ENCODE data around the gene ENGASE.

ENGASE gene

DNA sequence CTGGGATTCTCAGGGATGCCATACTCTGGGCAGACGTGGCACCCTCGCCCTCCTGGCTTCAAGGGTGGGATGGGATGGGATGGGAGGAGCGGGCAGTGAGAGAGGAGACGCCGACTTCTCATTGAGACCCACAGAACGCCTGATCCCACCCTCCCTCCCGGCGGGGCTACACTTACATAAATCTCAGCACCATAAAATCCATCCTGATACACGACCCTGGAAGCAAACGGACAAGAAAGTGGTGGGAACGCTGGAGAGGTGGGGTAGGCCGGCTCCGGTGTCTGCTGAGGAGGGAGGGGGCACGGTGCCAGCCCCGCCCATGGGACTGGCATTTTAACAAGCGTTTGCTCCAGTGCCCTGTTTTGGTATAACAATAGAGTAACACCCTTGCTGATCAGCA is 21.9 kb downstream of the ENGASE start:
- no peak for FAIRE-seq

GRCh38 chr17:79097226-79098055 is 22.8 kb downstream of the ENGASE start:
- no peak for FAIRE-seq

- FAIRE-seq, result no peak
These were observed 23.8 kb downstream of the ENGASE start for GRCh38 chr17:79098282-79098867.

GRCh38 chr17:79100405-79100804 is 25.8 kb downstream of the ENGASE start:
- no peak for FAIRE-seq

DNA sequence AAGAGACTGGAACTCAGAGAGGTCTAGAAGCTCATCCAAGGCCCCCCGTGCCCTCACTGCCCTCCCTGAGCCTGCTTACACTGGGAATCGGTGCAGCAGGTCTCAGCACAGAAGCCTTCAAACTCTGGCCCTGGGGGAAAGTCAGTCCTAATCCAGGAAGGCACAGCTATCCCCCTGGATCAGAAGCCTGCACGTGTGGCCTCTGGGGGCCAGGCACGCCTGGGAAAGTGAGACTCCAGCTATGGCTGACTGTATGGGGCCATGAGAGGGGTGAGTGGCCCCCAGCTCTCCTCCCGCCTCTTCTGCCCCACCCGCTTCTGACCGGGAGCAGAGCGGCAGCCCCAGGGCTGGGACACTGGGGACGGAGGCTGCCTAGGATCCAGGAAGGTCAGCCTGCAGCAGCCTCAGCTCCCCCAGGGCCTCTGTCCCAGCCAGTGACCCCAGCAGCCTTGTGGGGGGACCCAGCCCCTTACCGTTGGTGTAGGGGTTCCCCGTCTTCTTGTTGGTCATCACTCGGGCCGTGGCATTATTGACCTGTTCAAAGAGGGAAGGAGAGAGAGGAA is 26.6 kb downstream of the ENGASE start:
- no peak for FAIRE-seq

GRCh38 chr17:79102214-79102613 is 27.6 kb downstream of the ENGASE start:
- no peak for FAIRE-seq

GRCh38 chr17:79104898-79105600 is 30.4 kb downstream of the ENGASE start:
- FAIRE-seq, result no peak

DNA sequence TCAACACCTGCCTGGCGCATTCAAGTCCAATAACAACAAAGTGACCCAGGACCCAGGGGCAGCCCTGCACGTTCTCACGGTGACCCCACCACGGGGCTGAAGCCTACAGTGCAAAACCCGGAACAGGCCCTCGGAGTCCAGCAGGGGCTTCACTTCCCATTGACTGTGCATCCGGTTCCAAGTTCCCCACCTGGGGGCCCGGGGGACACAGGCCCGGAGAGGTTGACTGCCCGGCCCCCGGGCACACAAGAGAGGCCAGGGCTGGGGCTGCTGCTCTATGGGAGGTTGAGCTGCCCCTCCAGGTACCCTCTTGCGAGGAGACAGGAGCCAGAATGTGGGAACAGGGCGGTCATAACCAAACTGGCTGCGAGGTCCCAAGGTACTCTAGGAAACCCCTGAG is 31.3 kb downstream of the ENGASE start:
- no peak for FAIRE-seq

DNA sequence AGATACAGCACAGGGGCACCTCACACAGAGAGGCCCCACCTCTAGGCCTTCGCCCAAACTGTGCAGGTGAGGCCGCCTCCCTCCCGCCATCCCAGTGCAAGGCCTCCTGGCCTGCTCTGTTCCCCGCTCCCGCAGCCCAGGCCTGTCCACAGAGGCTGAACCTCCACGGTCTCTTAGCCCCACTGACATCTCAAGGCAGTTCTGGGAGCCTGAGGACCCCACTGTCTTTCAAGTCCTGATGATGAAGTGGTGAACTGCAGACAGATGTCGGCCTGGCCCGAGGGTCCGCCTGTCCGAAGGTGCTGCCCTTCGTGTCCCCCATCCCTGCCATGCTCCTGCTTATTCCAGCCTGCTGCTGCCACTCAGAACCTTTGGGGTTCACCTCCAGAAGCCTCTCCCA is 32.3 kb downstream of the ENGASE start:
- no peak for FAIRE-seq

- FAIRE-seq, result no peak
These were observed 33.0 kb downstream of the ENGASE start for GRCh38 chr17:79107499-79108231.

- no peak for FAIRE-seq
These were observed 33.7 kb downstream of the ENGASE start for GRCh38 chr17:79108232-79108850.

- no peak for FAIRE-seq
These were observed 34.2 kb downstream of the ENGASE start for GRCh38 chr17:79108870-79109269.

DNA sequence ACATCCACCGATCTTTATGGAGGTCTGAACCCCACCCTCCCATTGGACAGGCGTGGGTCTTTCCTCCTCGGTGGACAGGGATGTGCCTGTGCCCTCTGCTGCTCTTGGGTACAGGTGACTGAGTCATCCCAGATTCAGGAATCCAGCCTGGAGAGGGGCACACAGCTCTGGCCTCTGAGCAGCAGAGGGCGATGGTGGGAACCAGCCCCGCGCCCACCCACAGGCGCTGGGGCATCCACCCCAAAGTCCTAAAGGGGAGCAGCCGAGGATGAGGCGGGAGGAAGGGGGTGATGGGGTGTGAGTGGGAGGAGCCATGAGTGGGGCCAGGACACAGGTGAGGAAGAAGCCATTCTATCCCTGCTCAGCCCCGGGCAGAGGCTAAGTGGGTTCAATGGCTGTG is 35.0 kb downstream of the ENGASE start:
- FAIRE-seq, result no peak

- no peak for FAIRE-seq
These were observed 36.5 kb downstream of the ENGASE start for GRCh38 chr17:79111097-79111496.

GRCh38 chr17:79112471-79112870 is 37.8 kb downstream of the ENGASE start:
- FAIRE-seq, result no peak

DNA sequence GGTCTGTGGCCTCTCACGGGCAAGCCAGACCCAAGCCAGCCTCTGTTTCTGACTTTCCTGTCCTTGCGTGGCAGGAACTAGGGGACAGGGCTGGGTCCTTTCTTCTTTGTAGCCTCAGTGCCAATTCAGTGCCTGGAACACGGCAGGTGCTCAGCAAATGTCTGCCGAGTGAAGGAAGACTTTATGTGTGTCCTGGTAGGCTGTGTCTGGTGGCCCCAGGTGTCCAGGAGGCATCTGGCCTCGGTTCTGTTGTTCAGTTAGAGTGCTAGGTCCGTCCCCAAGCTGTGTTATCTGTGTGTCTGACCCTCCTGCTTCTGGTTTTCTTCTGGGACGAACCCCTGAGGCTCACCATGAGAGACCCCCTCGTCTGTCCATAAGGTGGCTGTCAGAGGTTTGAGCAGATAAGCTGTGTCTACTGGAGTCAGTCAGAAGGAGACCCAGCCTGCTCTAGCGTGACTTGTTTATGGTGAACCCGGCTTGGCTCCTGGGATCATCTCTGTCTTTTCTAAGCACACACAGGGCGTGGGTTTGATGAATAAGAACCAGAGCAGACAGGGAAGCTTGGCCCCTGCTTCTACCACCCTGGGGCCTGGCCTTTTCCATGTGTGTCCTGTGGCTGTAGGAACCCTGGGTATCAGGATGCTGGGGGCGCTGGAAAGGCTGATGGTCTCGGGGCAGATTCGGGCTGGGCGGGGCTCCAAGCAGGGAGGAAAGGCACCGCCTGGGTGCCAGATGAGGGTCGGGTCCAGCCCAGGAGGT is 39.3 kb downstream of the ENGASE start:
- FAIRE-seq, result no peak

DNA sequence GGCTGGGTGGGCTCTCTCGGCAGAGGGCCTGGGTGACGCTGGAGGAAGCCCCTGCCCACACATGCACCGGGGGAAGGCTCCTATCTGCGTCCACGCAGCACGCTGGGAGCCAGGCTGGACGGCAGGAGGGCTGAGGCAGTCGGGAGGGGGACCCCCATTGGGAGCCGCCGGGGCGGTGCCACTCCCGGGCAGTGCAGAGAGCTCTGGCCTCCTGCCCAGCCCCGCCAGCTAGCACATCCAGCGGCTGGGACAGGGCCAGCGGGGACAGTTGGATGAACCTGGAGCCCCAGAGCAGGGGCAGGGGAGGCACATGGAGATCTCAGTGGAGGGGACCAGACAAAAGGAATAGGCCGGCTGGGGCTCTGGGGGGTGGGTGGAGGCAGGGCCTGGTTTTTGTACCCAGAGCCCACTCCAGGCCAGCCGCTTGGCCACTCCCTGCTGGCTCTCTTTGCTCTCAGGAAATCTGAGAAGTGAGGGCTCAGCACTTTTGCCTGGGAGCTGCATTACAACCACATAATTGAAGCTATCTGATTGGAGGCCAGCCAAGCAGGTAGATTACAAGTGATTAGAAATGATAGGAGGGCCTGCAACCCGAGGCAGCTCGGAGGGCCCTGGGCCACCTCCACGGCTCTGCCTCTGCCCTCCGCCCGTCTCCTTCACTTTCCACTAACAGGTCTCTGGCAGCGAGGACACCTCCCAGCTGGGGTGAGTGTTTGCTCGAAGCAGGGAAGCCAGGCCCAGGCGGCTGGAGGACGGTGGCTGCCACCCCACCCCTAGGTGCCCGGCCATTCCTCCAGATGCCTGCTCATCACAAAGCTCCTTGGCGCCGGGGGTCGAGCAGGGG is 40.1 kb downstream of the ENGASE start:
- no peak for FAIRE-seq

DNA sequence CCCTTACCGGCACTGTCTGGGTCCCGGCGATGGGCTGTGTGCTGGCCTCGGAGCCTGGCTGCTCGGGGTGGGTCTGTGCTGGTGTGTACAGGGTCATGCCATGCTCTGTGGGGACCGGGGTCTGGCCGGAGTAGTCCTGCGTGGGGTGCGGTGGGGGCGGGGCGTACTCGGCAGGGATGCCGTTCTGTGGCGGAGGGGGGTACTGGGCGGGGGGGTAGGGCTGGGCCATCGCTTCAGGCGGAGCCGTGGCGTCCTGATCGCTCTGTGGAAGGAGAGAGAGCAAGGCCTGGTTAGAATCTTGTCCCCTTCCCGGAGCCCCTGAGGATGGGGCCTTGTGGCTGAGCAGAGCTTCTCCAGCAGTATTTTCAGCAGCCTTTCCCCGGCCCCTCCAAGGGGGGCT is 40.9 kb downstream of the ENGASE start:
- FAIRE-seq, result no peak

GRCh38 chr17:79116575-79117368 is 42.1 kb downstream of the ENGASE start:
- FAIRE-seq, result no peak
